ENCODE measurements around the gene COL4A2.

The COL4A2 gene

DNA sequence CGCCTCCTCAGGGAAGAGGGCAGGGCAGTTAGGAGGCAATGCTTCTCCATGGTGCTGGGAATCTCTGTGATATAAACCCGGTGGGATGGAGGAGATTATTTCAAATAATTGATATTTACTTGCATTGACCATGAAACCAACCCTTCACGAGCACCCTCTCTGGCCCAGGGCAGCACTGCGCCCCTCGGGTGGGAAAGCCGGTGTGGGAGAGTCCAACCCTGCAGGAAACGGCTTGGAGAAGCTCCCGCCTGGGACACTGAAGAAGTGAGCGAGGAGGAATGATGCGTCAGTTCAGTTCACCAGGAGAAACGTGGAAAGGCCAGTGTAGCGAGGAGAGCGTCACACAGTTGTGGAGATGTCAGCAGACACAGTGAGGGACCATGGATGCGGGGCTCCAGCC is 99.9 kb downstream of the COL4A2 start:
- no peak for DNase-seq

DNA sequence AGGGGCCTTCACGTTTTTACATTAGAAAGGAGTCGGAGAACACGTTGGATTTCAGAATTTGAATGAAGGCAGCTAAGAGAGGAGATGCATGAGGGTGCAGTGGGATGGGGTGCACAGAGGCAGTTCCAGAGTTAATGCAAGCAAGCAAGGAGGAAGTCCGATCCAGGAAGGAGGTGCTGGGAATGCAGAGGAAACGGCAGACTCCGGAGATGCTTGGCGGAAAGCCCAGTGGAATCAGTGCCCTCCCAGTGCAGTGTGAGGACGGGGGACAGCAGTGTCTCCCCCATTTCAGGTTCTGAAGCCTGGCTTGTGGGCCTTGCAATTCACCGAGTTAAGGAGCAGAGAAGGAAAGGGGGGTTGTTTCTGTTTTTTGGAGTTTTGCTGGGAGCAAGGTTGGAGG is 100.4 kb downstream of the COL4A2 start:
- DNase-seq: no peak

DNA sequence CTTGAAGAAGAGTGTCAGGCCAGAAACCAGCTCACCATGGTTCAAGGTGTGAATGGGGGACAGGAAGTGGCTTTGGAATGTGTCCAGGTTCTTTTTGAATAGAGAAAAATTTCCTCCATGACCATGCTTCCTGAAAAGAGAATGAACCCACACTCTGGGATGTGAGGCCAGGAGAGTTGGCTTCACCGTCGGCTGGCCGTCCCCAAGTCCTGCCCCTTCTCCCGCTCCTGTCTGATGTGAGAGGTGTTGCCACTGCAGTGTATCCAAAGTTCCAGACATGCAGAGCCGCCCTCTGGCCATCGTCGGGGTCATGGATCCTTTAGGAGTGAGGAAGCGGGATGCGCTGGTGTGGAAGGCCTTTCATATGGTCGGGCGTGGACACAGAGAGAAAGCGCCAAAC is 101.2 kb downstream of the COL4A2 start:
- DNase-seq: no peak

DNA sequence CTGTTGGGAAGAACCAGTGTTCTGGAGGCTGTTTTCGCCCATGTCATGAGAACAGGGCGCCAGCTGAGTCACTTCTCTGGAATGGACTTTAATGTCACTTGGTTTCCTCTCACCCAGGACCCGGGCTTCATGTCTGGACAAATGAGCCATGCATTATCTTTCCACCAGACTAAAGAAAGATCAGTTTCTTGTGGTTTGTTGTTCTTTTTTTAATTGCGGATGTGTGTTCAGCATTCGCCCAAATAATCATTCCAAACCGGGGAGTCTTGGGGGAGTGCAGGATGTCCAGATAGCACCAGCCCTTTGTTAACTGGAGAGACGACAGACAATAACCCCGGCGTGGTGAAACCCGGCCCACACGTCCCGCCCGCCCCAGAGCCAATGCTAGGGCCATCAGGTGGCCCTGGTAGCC is 102.5 kb downstream of the COL4A2 start:
- no peak for DNase-seq

DNA sequence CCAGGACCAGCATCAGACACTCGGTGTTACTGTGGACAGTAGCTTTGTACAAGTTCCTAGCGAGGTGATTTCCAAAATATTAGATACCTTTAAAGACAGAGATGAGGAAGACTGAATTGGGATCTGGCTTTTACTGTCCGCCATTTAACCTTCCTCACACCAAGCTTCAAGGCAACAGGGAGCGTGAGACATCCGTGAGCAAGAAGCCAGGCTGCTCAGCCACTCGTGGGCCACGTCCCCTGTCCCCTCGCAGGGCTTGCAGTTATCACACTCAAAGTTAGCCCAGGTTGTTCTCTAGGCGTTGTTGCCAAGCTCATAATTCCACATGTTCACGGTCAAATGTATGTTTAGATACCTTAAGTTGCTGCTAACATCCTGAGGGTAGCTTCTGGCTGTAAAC is 102.9 kb downstream of the COL4A2 start:
- DNase-seq: no peak

DNA sequence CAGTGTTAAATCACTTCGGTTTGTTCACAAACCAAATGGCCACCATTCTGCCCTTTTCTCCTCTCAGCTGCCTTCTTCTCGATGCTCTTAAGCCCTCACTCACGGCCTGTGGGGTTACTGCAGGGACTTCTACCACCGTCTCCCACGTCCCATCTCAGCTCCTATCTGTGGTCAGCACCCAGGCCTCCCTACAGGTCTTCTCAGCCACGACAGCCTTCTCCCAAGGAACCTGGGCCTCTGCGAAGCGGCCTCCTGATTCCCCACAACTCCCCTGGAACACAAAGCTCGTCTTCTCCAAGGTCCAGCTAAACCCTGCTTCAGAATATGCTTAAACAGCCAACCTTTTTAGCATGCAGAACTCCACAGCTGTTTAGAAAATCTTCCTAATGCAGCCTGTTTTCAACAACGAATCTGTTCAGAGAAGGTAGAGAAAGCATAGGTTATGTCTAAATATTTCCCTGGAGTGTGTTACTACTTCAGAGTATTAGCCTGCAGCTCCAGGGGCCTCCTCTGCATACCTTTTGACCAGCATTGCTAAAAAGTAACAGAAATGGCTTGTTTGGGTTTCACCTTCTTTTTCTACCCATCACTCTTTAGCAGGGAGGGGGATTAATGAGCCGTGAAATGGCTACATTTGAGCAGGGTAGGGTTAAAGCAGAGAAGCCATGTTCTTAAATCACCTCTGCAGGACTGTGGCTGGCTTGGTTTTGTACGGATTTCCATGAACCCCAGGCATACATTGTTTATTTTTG is 104.0 kb downstream of the COL4A2 start:
- no peak for DNase-seq

DNA sequence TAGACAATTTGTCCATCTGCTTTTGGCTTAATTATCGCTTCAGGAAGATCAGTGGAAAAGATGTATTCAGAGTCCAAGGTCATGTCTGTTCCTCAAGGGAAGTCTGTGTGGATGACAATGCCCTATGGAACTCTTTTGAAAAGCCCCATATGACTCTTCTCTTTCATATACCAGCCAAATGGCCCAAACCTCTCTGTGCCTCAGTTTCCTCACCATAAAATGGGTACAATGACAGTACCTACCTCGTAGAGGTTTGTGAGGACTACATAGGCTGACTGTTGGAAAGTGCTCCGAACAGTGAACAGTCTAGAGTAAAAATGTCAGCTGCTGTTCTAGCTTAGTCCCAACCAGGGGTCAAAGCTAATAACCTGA is 104.6 kb downstream of the COL4A2 start:
- DNase-seq: no peak

DNA sequence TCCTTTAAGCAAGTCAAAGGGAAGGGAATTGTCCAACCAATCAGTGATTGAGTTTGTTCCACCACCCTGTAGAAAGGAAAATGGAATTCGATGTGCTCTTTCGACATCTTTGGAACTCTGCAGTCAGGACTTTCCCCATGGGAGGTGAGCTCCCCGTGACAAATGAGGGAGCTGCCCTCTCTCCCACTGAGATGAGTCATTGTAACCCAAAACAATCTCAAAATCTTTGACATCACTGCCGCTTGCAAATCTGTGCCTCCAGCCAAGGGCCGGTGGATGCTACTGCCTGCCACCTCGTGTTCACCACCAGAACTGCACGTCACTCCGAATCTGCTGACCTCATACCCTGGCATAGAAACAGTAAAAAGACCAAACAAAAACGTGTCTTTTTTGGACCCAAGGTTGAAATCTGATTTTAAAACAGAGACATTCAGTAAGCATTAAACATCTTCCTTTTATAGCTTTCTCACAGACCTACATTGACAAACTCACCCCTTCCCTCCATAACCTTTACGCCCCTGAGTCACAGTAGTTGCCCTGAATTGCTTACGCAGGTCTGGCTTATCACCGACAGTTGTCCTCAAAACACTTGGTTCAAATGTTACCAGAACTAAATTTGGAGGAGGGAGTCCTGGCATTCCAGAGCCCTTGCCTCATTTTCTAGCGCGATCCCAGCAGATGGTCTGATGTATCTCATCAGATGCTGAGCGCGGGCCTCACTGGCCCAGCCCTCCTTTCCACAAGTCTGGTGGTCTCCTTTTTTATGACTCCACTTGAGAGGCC is 105.2 kb downstream of the COL4A2 start:
- peak; percentile 45 for DNase-seq

DNA sequence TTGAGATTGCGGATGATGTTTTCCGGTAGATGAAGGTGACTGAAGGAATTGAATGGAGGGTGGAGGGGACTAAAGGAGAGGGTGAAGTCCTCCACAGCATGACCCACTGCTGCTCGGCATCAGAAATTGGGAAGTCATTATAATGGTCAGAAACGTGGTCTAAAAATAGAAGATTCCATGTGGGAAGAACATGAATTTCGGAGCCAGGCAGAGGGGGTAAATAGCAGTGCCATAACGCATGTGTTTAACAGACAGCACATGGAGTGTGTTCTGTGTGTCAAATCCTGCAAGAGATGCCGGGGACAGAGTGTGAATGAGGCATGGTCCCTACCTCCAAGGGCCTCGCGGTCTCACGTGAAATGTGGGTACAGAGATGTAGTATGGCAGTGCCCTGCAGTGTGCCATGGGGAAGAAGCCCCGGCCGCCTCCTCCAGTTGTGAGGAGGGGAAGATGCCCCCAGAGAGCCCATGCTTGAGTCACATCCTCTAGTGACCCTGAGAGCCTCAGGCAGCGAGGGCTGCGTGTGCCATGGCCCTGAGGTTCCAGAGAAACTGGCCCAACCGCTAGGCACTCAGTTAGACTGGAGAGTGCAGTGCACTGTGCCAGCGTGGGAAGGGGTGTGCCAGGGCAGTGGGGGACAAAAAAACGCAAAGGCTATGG is 106.1 kb downstream of the COL4A2 start:
- DNase-seq: no peak

DNA sequence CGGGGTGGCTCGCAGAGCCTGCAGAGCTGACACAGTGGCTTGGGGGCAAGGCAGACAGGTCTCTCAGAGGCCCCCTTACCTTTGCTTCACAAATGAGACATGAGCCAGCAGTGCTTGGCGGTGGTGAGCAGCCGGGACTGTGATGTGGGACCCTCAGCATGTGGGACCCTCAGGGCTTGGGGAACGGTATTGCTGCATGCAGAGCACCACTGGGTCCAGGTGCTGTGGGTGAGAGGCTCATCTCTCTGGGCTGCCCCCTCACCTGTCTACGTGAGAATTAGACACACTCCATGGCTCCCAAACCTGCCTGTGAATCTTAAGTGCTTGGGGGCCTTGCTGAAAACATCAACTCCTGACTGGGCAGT is 106.6 kb downstream of the COL4A2 start:
- DNase-seq: no peak

DNA sequence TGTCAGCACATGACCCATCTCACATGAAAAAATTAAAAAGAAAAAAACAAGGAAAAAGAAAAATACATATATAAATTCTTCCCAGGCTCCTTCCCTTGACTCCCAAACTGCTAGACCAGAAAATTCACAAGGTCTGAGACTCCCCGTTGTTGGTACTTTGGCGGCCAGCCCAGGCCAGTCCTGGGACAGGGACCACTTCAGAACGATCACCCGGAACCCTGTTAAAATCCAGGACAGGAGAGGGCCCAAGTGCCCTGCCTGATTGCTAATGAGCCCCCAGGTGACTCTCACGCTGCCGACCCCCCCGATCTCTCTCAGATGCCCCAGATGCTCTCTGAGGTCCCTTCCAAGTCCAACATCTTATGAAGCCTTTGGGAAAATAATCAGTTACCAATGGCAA is 107.2 kb downstream of the COL4A2 start:
- DNase-seq: no peak

DNA sequence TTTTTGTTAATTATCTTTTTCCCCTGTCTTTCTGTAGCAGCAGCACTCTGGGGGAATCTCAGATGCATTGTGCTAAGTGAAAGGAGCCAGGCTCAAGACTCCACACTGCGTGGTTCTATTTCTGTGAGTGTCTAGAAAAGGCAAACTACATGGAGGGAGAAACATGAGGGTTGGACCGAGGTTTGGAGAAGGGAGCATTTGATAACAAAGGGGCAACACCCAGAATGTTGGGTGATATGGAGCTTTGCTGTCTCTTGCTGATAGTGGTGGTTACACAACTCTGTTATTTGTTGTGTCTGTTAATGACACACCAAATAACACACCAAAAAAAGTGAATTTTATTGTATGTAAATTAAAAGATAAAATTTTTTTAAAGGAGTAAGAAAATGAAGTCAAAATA is 107.8 kb downstream of the COL4A2 start:
- DNase-seq: no peak

DNA sequence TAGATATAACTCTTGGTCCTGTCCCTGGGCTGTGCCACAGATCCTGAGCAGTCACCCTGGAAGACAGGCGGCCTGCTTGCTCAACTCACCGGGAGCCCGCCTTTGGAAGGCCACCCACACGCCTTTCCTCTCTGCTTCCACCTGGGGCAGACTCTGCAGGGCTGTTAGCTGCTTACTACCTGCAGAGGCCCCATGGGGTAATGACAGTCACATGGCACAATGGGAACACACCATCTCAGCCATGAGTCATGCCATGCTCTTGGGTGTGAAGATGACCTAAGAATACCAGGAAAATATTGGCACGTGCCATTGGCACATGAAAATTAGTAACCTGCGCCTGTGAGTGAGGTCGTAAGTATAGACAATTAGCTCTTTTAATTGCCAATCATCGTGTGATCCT is 108.6 kb downstream of the COL4A2 start:
- no peak for DNase-seq

DNA sequence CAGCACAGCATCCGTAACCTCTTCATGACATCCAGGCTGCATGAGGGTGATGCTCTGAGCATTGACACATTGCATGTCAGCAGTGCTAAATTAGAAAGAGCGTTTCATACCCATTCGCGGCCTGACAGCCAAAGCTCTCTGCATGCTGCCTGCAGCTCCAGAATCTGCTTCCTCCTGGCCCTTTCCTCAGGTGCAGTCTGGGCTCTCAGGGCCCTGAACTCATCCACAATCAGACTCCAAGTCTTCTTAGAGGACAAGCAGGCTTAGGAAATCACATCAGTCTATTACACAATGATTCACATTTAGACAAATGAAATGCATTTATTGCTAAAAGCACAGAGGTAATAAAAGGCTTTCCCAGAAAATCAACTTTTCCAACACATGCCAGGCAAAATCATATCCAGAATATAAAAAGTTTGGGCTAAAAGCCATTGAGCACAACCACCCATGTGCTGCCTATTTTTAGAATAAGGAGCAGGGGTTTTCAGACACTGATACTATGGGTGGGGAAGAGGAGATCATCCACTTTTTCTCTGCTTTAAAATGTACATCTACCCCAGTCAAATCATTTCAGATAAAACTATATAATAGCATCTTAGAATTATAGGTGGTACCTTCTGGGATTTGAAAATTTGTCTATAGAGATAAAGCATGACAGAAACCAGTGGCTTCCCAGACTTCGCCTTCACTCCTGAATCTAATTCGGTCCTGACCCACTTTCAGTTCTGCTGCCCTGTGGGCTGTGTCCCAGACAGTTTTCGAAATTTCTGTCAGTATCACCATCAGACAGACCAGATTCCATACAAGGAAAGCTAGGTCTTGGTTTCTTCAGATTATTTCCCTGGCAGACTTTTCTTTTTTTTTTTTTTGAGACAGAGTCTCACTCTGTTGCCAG is 109.3 kb downstream of the COL4A2 start:
- no peak for DNase-seq

DNA sequence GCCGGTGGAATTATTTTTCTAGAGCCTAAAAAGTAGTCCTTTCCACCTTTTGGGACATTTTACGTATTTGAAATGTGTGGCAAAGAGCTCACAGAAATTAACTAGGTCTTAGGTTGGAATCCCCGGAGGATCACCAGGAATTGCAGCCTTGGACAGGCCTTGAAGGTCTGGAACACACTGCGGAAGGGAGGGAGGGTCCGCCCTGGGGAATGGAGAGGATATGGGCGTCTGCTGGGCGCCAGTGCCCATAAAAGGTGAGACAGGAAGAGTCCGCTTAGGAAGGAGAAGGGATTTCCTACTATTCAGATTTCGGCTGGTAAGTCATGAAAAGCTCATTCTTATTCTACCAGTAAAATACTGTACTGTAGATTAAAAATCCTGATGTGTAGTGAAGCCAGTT is 111.9 kb downstream of the COL4A2 start:
- DNase-seq: no peak

DNA sequence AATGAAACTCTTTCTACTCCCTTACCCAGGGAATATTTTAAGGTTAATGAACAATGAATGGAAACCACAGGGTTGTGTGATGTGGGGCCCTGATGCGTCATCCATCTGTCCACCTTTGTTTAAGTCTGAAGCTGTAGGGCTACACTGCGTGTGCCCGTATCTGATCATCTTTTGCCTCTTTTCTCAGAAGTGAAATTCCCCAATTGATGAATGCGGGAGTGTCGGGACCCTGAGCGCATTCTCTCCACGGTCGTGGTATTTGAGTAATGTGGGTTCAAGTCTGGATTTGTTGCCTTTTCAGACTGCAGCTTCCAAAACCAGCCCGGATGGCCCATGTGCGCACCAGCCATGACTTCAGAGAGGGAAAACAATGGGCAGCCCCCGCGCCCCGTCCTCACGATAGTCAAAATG is 112.3 kb downstream of the COL4A2 start:
- no peak for DNase-seq

DNA sequence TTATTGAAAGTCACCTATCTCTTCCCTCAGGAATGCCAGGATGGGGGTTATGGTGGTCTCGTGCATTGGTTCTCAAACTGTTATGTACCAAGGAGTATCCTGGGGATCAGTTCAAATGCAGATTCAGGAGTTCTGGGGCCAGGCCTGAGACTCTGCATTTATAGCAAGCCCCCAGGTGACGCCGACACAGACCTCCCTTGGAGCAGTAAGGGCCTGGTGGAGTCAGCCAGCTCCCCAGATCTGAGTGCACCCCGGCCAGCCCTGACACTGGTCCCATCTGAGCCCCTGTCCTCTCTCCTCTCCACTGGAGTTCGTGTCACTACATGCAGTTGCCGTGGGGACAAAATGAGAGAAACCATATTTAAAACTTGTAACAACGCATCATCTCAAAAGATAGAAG is 112.9 kb downstream of the COL4A2 start:
- DNase-seq: no peak

DNA sequence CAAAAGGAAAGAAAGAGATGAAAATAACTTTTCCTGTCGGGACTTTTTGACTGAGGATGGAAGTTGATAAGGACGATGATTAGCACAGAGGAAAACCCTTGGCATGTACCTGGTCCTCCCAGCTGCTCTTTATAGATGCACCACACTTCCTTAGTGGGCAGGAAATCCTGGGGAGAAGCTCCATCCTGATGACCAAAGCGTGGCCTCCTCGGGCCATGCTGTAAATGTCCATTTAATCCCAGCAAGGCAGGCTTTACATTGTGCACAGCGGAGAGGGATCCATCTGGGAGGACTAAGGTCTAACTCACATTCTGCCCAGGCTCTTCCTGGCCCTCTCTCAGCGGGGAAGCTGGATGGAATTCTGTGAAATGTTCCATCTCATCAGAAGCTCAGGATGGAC is 113.5 kb downstream of the COL4A2 start:
- DNase-seq: no peak

DNA sequence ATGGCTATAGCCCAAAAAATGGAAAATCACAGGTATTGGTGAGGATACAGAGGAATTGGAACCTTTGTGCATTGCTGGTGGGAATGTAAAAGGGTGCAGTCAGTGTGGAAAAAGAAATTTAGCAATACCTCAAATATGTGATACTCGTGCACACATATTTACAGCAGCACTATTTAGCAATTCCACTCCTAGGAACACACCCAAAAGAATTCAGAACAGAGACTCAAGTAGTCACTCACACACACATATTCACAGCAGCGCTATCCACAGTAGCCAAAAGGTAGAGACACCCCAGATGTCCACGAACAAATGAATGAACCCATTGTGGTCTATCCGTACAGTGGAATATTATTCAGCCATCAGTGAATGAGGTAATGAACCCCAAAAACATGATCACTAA is 114.0 kb downstream of the COL4A2 start:
- DNase-seq: no peak

DNA sequence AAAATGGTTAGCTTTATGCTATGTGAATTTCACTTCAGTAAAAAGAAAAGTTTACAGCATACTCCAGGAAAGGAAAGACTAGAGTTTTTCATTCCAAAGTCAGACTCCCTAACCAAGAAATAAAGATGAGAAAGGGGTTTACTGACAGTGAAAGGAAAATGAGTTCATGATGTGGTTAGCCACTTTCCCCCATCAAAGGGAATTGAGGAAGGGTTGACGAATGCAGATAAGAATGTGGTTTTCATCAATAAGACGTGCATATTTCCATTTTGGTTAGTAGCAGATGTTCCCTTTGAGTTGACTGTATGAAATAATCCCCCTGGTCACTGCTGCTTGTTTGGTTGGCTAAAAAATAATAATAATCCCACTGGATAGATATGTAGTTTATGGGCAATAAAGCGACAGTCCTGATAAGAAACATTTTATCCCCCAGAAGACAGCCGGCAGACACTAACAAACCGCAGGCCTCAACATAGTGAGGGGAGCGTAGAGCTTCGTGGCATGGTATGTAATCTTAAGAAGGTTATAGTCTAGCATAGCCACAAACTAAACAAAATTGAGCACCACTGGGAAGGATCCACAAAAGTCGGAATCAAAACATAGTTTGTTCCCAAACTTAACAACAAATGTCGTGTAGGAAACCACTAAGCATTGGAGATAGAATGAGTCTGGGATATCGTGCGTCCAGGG is 114.8 kb downstream of the COL4A2 start:
- DNase-seq: no peak

DNA sequence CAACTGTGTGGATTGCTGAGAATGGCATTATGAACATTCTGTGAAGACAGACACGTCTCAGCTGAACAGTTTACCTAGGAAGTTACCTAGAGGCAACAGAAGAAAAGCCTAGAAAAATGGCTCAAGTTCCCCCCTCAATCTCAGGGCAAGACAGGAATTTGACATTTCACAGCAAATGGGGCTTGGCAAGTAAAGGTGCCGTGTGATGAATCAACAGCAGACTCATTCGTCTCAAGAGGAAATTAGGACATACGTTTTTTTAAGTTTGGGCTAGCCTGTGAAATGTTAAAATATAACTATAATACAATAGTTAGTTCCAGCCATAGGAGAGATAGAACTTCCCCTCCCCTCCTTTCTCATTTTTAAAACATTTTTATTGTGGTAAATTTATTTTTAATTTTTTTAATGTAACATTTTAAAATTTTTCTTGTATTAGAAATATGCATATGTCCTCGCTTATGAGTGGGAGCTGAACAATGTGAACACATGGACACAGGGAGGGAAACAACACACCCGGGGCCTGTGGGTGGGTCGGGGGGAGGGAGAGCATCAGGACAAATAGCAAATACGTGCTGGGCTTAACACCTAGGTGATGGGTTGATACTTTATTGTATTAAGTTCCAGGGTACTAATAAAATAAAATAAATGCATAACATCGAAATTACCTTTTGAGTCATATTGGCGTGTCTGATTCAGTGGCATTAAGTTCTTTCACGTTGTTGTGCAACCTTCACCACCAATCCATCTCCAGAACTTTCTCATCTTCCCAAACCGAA is 116.0 kb downstream of the COL4A2 start:
- DNase-seq: no peak
